ENCODE data around the gene ZNF837.

Gene ZNF837

DNA sequence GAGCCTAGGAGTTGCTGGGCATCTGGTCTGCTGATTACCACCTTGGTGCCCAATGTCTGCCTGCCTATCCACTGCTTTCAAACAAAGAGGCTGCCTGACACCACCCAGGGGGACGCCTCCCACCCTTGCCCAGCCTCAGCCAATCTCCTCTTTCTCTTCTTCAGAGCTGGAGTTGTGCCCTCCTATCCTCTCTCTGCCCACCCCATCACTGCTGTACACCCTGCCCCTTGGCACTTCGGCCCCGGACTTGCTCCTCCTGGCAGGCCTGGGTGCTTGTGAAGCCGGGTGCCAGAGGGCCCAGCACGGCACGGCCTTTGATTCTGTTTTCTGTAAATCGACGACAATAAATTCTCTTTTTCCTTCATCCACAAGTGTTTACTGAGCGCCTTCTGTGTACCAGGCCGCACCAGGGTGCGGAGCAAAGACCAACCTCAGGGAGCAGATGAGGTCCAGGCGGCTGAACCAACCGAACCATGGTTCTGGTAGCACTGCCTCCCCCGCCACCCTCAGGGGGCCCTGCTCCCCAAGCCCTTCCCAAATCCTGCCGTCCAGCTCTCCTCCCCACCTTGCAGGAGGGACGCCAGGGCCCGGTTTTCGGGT, 19.6 kb upstream of the ZNF837 start:
- TF ChIP-seq, protein P1, sequence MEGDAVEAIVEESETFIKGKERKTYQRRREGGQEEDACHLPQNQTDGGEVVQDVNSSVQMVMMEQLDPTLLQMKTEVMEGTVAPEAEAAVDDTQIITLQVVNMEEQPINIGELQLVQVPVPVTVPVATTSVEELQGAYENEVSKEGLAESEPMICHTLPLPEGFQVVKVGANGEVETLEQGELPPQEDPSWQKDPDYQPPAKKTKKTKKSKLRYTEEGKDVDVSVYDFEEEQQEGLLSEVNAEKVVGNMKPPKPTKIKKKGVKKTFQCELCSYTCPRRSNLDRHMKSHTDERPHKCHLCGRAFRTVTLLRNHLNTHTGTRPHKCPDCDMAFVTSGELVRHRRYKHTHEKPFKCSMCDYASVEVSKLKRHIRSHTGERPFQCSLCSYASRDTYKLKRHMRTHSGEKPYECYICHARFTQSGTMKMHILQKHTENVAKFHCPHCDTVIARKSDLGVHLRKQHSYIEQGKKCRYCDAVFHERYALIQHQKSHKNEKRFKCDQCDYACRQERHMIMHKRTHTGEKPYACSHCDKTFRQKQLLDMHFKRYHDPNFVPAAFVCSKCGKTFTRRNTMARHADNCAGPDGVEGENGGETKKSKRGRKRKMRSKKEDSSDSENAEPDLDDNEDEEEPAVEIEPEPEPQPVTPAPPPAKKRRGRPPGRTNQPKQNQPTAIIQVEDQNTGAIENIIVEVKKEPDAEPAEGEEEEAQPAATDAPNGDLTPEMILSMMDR (IDR thresholded peaks at IDR 0.05; ENCODE audit: insufficient read depth, missing control alignments) = no peak
- DNase-seq (ENCODE audit: insufficient read length, low spot score) (no peak), FAIRE-seq (no peak)

DNA sequence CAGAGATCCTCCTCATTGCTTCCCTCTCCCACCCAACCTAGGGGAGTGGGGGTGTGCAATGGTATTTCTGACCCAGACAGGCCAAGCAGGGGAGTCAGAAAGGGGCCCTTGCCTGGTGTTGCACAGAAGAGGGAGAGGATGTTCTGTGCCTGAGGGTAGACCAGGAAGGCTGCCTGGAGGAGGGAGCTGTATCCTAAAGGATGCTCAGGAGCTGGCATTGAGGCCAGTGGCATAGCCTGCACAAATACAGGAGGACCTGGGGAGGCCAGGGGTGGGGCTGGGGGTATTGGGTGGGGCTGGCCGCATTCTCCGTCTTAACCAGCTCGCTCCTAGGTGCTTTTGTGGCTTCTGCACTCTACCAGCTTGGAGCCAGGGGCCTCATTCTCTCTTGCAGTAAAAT, 19.1 kb upstream of the ZNF837 start:
- DNase-seq (ENCODE audit: insufficient read length, low spot score) (no peak), FAIRE-seq (no peak)
- TF ChIP-seq, protein P1 (IDR thresholded peaks at IDR 0.05; ENCODE audit: insufficient read depth, missing control alignments) = no peak

DNA sequence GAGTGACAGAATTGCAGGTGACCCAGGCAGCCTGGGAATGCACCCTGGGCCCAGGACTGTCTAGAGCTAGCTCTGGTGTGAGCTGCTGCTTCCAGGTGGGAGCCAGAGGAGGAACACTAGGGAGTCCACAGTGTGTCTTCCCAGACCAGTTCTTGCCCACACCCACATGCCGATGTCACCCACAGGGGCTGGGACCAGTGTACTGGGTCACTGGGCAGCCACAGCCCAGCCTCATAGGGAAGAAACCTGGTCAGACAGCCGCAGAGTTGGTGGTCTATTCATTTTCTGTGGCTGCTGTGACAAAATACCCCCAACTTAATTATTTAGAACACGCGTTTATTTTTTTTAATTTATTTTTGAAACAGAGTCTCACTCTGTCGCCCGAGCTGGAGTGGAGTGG, 17.7 kb upstream of the ZNF837 start:
- TF ChIP-seq, protein P1 (IDR thresholded peaks at IDR 0.05; ENCODE audit: insufficient read depth, missing control alignments) = no peak
- FAIRE-seq (no peak), DNase-seq (ENCODE audit: insufficient read length, low spot score) (no peak)

DNA sequence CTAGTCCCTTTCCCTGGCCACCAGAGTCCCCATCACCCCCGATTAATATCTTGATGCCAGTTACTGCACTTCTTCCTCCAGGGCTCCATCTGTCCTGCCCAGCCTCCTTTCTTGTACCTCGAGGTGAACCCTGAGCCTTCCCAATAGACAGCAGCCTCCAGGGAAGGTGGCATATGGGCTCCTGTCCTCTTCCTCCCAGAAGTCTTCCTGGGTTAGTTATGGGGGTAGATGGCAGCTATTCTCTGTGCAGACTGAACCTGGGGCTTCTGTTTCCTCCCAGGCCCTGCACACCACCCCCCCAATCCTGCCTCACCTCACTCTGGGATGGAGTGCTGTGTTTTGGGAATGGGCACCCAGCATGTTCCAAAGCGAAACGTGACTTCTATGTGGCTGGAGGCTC, 17.3 kb upstream of the ZNF837 start:
- TF ChIP-seq, protein P1 (IDR thresholded peaks at IDR 0.05; ENCODE audit: insufficient read depth, missing control alignments) = no peak
- DNase-seq (ENCODE audit: insufficient read length, low spot score) = no peak
- FAIRE-seq = no peak

DNA sequence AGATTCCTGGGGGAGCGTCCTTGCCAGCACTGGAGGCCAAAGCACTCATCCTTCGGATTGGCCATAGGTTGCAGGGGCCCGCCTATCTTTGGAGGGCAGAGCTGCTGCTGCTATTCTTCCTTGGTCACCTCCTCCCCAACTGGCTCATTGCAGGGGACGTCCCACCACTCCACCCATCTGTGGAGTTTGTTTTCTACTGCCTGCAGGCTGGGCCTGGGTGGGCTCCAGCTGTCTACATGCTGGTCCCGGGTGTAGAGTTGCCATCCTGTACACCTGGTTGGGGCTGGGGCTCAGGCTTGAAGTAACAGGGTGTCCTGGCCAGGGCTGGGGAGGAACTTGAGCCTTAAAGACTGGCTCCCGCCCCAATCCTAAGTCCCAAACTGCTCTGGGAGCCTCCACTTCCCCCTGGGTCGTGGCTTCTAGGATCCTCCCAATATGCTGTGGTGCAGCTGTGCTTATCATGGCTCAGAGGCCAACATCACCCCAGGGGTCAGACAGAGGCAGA, 16.8 kb upstream of the ZNF837 start:
- TF ChIP-seq, protein P1 (IDR thresholded peaks at IDR 0.05; ENCODE audit: insufficient read depth, missing control alignments) = no peak
- FAIRE-seq (no peak), DNase-seq (ENCODE audit: insufficient read length, low spot score) (no peak)

DNA sequence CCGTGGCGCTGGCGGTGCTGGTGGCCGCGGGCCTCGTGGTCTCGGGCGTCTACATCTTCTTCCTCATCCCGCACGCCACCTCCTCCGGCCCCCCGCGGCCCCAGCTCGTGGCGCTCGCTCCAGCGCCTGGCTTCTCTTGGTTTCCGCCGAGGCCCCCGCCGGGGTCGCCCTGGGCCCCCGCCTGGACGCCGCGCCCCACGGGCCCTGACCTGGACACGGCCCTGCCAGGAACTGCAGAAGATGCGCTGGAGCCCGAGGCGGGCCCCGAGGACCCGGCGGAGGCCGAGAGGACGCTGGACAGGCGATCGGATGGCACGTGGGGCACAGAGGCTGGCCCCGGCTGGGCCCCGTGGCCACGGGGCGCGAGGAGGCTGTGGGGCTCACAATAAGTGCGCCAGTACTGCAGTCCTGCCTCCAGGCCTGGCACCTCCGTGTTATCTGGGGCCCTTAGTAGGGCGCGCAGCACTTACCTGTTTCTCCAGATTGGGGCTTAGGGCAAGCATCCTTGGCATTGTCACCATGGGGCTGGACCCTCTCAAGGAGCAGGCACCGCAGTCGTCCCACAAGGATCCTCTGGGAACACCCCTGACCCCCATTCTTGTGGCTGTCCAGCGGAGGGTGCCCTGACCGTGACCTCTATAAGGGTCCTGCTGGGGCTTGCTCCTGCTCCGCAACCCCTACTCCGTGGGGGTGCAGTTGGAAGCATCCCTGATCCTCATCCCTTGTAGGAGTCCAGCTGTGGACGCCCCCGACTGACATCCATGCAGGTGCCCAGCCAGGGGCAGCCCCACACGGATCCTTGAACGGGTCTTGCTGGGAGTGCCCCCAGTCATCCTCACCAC, 16.1 kb upstream of the ZNF837 start:
- FAIRE-seq (no peak), DNase-seq (ENCODE audit: insufficient read length, low spot score) (no peak)
- TF ChIP-seq, protein P1 (IDR thresholded peaks at IDR 0.05; ENCODE audit: insufficient read depth, missing control alignments) = no peak
